GM21786 (cell line): ENCODE measurements around the gene SCAF1.

Experiments used
- ATAC-seq: cut with Tn5 transposase; IDR thresholded peaks from one replicate; pipeline ENCODE4 v1.9.1; 2021; ENCODE audit not compliant: unreplicated experiment

SCAF1 gene, protein sequence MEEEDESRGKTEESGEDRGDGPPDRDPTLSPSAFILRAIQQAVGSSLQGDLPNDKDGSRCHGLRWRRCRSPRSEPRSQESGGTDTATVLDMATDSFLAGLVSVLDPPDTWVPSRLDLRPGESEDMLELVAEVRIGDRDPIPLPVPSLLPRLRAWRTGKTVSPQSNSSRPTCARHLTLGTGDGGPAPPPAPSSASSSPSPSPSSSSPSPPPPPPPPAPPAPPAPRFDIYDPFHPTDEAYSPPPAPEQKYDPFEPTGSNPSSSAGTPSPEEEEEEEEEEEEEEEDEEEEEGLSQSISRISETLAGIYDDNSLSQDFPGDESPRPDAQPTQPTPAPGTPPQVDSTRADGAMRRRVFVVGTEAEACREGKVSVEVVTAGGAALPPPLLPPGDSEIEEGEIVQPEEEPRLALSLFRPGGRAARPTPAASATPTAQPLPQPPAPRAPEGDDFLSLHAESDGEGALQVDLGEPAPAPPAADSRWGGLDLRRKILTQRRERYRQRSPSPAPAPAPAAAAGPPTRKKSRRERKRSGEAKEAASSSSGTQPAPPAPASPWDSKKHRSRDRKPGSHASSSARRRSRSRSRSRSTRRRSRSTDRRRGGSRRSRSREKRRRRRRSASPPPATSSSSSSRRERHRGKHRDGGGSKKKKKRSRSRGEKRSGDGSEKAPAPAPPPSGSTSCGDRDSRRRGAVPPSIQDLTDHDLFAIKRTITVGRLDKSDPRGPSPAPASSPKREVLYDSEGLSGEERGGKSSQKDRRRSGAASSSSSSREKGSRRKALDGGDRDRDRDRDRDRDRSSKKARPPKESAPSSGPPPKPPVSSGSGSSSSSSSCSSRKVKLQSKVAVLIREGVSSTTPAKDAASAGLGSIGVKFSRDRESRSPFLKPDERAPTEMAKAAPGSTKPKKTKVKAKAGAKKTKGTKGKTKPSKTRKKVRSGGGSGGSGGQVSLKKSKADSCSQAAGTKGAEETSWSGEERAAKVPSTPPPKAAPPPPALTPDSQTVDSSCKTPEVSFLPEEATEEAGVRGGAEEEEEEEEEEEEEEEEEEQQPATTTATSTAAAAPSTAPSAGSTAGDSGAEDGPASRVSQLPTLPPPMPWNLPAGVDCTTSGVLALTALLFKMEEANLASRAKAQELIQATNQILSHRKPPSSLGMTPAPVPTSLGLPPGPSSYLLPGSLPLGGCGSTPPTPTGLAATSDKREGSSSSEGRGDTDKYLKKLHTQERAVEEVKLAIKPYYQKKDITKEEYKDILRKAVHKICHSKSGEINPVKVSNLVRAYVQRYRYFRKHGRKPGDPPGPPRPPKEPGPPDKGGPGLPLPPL

DNA sequence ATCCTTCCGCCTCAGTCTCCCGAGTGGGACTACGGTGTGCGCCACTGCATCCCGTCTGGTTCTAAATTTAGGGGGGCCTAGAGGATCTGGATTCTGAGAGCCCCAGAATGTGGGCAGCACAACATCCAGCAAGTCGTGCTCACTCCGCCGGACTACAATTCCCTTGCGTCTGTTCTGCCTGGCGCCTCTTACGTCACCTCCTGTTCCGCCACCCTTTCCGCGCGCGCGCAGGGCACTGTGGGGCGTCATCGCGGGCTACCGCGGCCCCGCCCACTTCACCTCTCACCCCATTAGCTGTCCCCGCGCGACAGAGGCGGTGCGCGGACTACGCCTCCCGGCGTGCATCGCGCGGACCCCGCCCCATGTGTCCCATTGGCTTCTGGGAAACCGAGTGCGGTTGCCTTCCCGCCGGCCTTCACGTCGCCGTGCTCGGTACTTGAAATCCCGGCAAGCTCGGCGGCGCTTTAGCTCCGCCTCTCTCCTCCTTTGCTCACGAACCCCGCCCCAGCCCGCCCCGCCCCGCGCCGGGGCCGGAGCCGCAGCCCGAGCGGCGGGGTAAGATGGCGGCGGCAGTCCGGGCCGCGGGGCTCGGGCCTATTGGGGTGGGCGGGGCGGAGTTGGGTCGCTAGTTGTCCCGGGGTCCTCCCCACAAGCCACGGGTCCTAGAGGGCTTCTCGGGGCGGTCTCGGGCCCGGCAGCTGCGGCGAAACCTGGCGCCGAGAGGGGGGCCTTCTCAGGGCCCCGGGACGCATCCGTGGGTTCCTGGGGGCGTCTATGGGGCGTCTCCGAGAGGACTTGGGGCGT is at the start of gene SCAF1:
SCAF1 (plus strand) TSS at position 522 of the 804 bp plus-strand sequence. CDS start 2,818 bp downstream, outside the sequence.
- ATAC-seq: peak; percentile 47

DNA sequence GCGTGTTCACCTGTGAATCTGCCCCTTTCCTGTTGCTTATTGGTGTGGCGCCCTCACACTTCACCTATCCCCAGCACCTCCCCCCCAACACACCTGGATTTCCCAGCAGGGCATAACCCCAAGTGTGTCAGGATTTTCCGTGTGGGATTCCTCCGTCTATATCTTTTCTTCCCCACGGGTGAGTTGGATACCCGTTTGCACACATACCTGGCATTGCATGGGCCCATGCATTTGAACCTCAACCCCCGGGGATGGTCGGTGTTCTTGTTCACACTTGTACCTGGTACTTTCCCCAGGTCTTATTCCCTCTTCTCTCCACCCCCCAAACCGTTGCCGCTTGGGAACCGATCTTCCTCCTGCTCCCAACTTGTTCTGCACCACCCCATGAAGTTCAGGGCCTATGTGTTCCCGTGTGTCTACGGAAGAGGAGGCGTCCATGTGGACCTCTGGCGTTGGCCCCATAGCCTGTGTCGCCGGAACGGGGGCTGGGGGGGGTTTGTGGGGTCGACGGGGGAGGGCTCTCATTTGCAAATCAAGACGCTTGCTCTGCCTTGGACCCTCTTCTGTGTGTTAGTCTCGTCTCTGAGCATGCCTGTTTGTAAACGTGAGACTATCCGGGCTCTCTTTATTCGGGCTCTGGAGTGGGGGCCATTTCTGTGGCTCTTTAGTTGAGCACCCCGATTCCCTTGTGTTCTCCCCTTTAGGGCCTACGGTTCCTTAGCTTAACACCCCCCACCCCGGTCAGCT is 49.4 kb upstream of the SCAF1 start:
- no peak for ATAC-seq

DNA sequence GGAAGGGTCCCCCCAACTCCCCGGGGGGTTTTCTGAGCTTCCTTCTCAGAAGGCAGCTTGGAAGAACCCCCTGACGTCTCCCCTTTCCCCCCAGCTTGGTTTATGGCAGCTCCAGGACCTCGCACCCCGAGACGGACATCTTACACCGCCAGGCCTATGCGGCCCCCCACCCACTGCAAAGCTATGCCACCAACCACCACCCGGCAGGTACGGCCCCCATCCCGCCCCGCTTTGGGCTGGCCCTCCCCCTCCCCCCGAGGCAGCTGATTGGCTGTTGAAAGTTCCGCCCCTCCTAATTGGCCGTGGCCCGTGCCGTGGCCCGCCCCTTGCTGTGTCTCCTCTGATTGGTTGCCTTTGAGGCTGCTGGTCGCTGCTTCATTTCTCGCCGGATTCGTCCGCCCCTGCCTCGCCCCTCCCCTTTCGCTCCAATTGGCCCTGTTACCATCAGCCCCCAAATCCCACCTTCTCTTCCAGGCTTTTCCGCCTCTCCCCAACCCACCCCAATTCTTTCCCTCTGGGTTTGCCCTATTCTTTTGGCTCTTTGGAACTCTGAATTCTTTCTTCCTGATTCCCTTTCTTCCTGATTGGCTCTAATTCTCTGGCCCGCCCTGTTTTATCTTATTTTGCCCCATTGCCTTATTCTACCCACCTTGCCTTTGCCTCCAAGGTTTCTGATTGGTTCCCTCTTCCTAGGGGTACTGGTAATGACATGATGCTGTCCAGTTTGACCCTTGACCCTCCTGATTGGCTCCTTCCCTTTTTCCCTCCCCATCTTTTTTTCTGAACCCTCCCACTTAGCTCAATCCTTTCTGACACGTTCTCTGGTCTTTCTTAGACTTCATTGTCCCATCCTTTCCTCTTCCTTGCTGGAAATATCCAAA is 48.5 kb upstream of the SCAF1 start:
- ATAC-seq: peak; percentile 48

DNA sequence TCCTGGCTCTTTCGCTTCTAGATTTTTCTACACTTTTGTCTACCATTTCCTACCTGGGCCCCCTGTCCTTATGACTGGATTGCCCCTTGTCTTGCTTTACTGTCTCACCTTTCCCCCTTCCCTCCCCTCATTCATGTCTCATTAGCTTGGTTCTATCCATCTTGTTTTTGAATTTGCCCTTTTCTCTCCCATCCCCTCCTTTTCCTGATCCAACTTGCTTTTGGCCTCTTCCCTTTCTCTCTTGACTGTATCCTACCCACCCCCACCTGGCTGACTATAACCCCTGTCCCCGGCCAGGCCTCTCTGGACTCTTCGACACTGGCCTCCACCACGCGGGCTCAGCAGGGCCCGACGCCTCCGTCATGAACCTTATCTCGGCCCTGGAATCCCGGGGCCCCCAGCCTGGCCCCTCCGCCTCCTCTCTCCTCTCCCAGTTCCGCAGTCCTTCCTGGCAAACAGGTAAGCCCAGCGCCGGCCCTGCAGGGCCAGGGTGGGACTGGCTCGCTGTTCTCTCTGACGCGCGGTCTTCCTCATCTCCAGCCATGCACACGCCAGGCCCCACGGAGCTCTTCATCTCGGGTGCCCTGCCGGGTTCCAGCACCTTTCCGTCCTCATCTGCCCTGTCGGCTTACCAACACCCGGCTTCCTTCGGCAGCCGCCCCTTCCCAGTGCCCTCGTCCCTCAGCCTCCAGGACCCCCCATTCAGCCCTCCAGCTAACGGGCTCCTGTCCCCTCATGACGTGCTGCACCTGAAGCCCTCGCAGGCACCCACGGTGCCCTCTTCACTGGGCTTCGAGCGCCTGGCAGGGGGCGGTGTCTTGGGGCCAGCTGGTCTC is 47.6 kb upstream of the SCAF1 start:
- no peak for ATAC-seq

DNA sequence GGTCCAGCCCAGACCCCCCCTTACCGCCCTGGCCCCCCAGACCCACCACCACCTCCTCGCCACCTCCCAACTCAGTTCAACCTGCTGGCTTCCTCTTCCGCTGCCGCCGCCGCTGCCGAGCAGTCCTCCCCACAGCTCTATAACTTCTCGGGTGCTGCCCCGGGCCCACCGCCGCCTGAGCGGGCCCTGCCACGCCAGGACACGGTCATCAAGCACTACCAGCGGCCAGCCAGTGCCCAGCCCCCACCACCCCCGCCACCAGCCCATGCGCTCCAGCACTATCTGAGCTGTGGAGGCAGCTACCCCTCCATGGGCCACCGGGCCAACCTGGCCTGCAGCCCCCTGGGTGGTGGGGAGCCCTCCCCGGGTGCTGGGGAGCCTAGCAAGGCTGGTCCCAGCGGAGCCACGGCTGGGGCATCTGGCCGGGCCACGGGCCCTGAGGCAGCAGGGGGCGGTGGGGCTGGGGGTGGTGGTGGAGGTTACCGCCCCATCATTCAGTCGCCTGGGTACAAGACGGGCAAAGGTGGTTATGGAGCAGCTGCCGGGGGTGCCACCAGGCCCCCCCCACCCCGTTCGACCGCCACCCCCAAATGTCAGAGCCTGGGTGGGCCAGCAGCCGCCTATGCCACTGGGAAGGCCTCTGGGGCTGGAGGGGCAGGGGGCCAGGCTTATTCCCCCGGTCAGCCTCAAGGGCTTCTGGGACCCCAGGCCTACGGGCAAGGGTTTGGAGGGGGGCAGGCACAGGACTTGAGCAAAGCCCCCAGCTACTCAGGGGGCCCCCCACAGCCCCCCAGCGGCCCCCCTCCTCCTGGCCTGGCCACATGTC is 46.8 kb upstream of the SCAF1 start:
- no peak for ATAC-seq

DNA sequence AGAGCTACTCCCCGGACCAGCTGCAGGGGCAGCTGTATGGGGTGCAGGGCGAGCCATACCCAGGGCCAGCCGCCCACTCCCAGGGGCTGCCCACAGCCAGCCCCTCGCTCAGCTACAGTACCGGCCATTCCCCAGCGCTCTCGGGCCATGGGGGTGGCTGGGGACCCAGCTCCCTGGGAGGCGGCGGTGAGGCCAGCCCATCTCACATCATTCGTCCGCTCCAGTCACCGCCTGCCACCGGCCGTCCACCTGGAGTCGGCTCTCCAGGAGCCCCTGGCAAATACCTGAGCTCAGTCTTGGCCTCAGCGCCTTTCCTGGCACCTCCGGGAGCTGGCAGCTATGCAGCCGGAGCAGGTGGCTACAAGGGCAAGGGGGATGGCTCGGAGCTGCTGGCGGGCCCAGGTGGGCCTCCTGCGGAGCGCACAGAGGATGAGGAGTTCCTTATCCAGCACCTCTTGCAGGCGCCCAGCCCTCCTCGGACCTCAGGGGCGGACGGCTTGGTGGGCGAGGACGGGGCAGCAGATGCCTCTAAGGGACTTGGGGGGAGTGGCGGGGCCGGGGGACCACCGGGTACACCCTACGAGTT is 46.1 kb upstream of the SCAF1 start:
- ATAC-seq: no peak

DNA sequence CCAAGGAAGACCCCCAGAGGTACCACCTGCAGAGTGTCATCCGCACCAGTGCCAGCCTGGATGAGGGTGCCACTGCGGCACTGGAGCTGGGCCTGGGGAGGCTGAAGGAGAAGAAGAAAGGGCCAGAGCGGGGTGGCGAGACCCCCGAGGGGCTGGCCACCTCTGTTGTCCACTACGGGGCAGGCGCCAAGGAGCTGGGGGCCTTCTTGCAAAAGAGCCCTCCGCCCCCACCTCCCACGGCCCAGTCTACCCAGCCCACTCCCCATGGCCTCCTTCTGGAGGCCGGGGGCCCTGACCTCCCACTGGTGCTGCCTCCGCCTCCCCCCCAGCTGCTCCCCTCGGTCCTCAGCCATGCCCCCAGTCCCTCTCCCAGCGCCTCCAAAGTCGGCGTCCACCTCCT is 45.6 kb upstream of the SCAF1 start:
- ATAC-seq: no peak

DNA sequence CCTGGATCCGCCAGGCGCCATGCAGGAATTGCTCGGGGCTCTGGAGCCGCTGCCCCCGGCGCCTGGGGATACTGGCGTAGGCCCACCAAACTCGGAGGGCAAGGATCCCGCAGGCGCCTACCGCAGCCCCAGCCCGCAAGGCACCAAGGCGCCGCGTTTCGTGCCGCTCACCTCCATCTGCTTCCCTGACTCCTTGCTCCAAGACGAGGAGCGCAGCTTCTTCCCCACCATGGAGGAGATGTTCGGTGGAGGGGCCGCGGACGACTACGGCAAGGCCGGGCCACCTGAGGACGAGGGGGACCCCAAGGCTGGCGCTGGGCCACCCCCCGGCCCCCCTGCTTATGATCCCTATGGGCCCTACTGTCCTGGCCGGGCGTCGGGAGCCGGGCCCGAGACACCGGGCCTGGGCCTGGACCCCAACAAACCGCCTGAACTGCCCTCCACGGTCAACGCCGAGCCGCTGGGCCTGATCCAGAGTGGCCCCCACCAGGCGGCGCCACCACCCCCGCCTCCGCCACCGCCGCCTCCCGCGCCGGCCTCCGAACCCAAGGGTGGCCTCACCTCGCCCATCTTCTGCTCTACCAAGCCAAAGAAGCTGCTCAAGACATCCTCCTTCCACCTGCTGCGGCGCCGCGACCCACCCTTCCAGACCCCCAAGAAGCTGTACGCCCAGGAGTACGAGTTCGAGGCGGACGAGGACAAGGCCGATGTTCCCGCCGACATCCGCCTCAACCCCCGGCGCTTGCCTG is 44.9 kb upstream of the SCAF1 start:
- ATAC-seq: no peak

DNA sequence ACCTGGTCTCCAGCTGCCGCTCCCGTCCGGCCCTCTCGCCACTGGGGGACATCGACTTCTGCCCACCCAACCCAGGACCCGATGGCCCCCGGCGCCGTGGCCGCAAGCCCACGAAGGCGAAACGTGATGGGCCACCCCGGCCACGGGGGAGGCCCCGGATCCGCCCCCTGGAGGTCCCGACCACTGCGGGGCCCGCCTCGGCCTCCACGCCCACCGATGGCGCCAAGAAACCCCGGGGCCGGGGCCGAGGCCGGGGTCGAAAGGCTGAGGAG is 44.4 kb upstream of the SCAF1 start:
- no peak for ATAC-seq

DNA sequence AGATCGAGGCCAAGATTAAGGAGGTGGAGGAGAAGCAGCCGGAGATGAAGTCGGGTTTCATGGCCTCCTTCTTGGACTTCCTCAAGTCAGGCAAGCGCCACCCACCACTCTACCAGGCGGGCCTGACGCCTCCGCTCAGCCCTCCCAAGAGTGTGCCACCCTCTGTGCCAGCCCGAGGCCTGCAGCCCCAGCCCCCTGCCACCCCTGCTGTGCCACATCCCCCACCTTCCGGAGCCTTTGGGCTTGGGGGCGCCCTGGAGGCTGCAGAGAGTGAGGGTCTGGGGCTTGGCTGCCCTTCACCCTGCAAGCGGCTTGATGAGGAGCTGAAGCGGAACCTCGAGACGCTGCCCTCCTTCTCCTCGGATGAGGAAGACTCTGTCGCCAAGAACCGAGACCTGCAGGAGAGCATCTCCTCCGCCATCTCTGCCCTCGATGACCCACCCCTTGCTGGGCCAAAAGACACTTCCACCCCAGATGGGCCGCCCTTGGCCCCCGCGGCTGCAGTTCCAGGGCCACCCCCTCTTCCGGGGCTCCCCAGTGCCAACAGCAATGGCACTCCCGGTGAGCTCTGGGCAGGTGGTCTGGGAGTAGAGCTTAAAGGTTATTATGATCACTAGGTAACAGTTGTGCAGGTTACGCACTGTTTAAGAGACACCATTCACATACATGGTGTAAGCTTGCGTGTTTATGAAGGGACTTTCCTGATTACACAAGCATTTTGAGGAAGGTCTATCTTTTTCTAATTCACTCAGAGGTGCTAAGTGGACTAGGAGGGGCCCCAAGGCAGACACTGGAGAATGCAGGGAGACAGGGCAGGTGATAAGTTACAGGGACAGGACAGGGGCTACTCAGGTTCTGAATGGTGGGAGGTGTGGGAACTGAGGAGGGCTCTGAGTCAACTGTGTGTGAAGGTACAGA is 42.4 kb upstream of the SCAF1 start:
- no peak for ATAC-seq

DNA sequence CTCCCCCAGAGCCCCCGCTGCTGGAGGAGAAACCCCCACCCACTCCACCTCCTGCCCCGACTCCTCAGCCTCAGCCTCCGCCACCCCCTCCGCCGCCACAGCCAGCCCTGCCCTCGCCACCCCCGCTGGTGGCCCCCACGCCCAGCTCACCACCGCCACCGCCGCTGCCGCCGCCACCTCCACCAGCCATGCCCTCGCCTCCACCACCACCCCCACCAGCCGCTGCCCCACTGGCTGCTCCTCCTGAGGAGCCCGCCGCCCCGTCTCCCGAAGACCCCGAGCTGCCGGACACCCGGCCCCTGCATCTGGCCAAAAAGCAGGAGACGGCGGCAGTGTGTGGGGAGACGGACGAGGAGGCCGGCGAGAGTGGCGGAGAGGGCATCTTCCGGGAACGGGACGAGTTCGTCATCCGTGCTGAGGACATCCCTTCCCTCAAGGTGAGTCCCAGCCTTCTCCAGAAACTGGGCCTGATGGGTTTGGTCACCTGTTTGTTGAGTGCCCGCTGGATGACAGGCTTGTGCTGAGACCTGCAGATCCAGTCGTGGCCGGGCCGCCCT is 40.4 kb upstream of the SCAF1 start:
- no peak for ATAC-seq

DNA sequence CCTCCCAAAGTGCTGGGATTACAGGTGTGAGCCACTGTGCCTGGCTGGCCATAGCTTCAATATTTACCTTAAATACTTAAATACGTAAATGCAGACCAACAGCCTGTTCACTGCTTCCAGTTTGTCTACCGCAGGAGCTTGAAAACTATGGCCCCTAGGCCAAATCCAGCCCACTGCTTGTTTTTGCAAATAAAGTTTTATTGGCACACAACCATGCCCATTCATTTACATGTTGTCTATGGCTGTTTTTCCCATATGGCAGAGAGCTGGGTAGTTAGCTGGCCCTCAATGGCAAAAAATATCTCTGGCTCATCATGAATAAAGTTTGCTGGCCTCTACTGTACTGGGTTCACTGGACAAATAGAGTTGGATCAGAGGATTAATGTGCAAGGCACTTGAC is 39.2 kb upstream of the SCAF1 start:
- ATAC-seq: no peak

DNA sequence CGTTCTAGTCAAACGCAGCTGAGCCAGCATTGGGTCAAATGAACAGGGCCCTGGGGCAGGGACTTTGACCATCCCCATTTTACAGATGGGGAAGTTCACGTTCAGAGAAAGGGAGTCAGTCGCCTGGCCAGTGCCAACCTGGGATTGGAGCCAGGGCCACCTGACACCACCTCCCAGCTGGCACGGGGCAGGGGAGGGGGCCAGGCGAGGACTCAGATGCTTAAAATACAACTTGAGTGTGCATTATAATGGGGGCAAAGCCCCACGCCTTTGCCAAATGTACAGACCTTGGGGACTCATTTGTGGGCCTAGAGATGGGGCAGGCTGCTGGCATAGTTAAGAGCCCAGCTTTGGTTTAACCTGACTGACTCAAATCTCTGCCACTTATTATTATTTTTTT is 36.4 kb upstream of the SCAF1 start:
- ATAC-seq: no peak

DNA sequence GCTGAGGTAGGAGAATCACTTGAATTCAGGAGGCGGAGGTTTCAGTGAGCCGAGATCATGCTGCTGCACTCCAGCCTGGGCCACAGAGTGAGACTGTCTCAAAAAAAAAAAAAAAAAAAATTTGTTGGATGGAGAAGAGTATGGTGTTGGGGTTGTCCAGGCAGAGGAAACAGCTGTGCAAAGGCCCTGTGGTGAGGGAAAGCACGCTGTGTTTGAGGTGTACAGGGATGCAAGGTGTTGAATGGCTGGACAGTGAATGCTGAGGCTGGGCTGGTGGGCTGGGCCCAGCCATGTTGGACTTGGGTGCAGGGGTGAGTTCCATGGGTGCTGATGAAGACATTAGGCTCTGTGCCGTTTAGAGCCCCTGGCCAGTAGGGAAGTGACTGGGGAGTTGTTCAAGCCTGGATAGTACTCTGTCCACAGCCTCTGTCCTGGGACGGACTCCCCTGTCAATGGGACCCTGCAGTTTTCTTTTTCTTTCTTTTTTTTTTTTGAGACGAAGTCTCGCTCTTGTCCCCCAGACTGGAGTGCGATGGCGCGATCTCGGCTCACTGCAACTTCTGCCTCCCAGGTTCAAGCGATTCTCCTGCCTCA is 32.4 kb upstream of the SCAF1 start:
- no peak for ATAC-seq
